Osteoblast (primary cell): ENCODE data around the gene TEX29. TPM values are rescaled to one million over a fixed set of nuclear protein-coding genes. Genes with fewer than 3 reads are reported as not detected.

Experiments
- DNase-seq: peaks from one replicate; pipeline ENCODE4 v3.0.0; 2011; ENCODE audit warnings: low spot score, mixed read lengths; ENCODE audit not compliant: insufficient read length; ENCODE audit errors: missing footprints
- H2AFZ ChIP-seq: 2 replicates; pipeline ENCODE4 v1.6.0; 2011; ENCODE audit warnings: mild to moderate bottlenecking, low read length
- H3K27ac ChIP-seq: 2 replicates; pipeline ENCODE4 v1.5.1; 2011; ENCODE audit warnings: mild to moderate bottlenecking, low read depth, low read length, moderate library complexity
- H3K27me3 ChIP-seq: 2 replicates; pipeline ENCODE4 v1.6.0; 2012; ENCODE audit warnings: mild to moderate bottlenecking, control low read depth, inconsistent platforms, low read length, moderate library complexity; ENCODE audit not compliant: insufficient read depth
- H3K36me3 ChIP-seq: 2 replicates; pipeline ENCODE4 v1.5.1; 2011; ENCODE audit warnings: mild to moderate bottlenecking, low read length, control low read depth, moderate library complexity; ENCODE audit not compliant: insufficient read depth
- H3K4me1 ChIP-seq: 2 replicates; pipeline ENCODE4 v1.5.1; 2011; ENCODE audit warnings: mild to moderate bottlenecking, low read length, control low read depth, moderate library complexity; ENCODE audit not compliant: insufficient read depth
- H3K4me2 ChIP-seq: 2 replicates; pipeline ENCODE4 v1.6.0; 2011; ENCODE audit warnings: mild to moderate bottlenecking, low read length; ENCODE audit not compliant: insufficient read depth
- H3K4me3 ChIP-seq: fragments of 200-600 bp; sonication (generic); 3 replicates; pipeline ENCODE4 v1.5.1; 2012; ENCODE audit warnings: mild to moderate bottlenecking, low read length, inconsistent platforms; ENCODE audit not compliant: insufficient read depth
- H3K79me2 ChIP-seq: 2 replicates; pipeline ENCODE4 v1.6.0; 2012; ENCODE audit warnings: mild to moderate bottlenecking, low read length, control low read depth, inconsistent platforms; ENCODE audit not compliant: insufficient read depth
- H3K9me3 ChIP-seq: 2 replicates; pipeline ENCODE4 v1.5.1; 2011; ENCODE audit warnings: low read depth, low read length, control low read depth
- H4K20me1 ChIP-seq: 2 replicates; pipeline ENCODE4 v1.6.0; 2012; ENCODE audit warnings: mild to moderate bottlenecking, low read length, control low read depth; ENCODE audit not compliant: insufficient read depth
- CTCF ChIP-seq: IDR thresholded peaks from 2 replicates; pipeline ENCODE4 v1.5.1; 2011; ENCODE audit warnings: mild to moderate bottlenecking, low read depth, low read length, moderate library complexity; ENCODE audit errors: extremely low read depth
- total RNA-seq: library from RNA; depleted of rRNA; stranded (reverse); fragments of >200 nt; gene quantifications from 2 replicates; pipeline ENCODE4 v1.2.3, GENCODE V29; 2012

The TEX29 gene
- total RNA-seq, 1 donor = 0.36 TPM

- Histone ChIP-seq H3K9me3 (no peaks in the 10 kb centered on the region), H3K79me2 (no peaks in the 10 kb centered on the region), H4K20me1 (no peaks in the 10 kb centered on the region), H3K36me3 (no peaks in the 10 kb centered on the region), H3K4me1 (no peaks in the 10 kb centered on the region), H2AFZ (no peak overlapping the region), H3K4me3 (no peak overlapping the region), H3K27ac (no peak overlapping the region), H3K4me2 (no peak overlapping the region), H3K27me3 (no peaks in the 10 kb centered on the region)
- DNase-seq = peak; percentile 91
- TF ChIP-seq CTCF = no peak
These were observed 4.9 kb downstream of the TEX29 start for GRCh38 chr13:111325146-111325890.

GRCh38 chr13:111325941-111326620 is 5.6 kb downstream of the TEX29 start:
- Histone ChIP-seq H3K79me2 (no peaks in the 10 kb centered on the region), H3K36me3 (no peaks in the 10 kb centered on the region), H4K20me1 (no peaks in the 10 kb centered on the region), H3K27me3 (no peaks in the 10 kb centered on the region), H2AFZ (no peak overlapping the region), H3K27ac (no peak overlapping the region), H3K9me3 (no peaks in the 10 kb centered on the region), H3K4me1 (no peaks in the 10 kb centered on the region), H3K4me2 (no peak overlapping the region), H3K4me3 (no peak overlapping the region)
- no peak for DNase-seq
- TF ChIP-seq CTCF = no peak

DNA sequence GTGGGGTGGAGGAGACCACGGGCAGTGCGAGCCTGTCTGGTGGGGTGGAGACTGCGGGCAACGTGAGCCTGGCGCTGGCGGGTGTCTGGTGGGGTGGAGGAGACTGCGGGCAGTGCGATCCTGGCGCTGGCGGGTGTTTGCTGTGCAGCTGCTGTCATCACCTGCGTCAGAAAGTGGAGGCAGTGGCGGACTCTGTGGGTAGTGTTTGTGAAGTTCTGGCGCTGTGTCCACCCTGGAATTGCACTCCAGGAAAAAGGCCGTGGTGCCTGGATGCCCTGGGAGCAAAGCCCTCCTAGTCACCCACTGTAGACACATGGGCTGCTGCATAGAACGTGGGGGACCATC is 6.2 kb downstream of the TEX29 start:
- Histone ChIP-seq H3K4me3 (no peak overlapping the region), H3K9me3 (no peaks in the 10 kb centered on the region), H3K36me3 (no peaks in the 10 kb centered on the region), H3K79me2 (no peaks in the 10 kb centered on the region), H3K4me1 (no peaks in the 10 kb centered on the region), H4K20me1 (no peaks in the 10 kb centered on the region), H2AFZ (no peak overlapping the region), H3K27me3 (no peaks in the 10 kb centered on the region), H3K4me2 (no peak overlapping the region), H3K27ac (no peak overlapping the region)
- DNase-seq = no peak
- TF ChIP-seq CTCF = no peak

- Histone ChIP-seq H3K4me3 (no peak overlapping the region), H3K36me3 (no peaks in the 10 kb centered on the region), H4K20me1 (no peaks in the 10 kb centered on the region), H3K79me2 (no peaks in the 10 kb centered on the region), H3K27me3 (no peaks in the 10 kb centered on the region), H3K4me2 (no peak overlapping the region), H2AFZ (no peak overlapping the region), H3K27ac (no peak overlapping the region), H3K9me3 (no peaks in the 10 kb centered on the region), H3K4me1 (no peaks in the 10 kb centered on the region)
- no peak for TF ChIP-seq CTCF
- DNase-seq = no peak
These were observed 6.7 kb downstream of the TEX29 start for GRCh38 chr13:111326981-111327642.
